ENCODE data around the gene MEGF10.
A peak's percentile ranks its signal among the peaks of the same experiment; 100 is the strongest.
"Not testable (repeated sequence)": the region's sequence is repeated elsewhere in the genome, so short reads cannot be mapped to it uniquely, and the experiment has no call there.

MEGF10 gene

DNA sequence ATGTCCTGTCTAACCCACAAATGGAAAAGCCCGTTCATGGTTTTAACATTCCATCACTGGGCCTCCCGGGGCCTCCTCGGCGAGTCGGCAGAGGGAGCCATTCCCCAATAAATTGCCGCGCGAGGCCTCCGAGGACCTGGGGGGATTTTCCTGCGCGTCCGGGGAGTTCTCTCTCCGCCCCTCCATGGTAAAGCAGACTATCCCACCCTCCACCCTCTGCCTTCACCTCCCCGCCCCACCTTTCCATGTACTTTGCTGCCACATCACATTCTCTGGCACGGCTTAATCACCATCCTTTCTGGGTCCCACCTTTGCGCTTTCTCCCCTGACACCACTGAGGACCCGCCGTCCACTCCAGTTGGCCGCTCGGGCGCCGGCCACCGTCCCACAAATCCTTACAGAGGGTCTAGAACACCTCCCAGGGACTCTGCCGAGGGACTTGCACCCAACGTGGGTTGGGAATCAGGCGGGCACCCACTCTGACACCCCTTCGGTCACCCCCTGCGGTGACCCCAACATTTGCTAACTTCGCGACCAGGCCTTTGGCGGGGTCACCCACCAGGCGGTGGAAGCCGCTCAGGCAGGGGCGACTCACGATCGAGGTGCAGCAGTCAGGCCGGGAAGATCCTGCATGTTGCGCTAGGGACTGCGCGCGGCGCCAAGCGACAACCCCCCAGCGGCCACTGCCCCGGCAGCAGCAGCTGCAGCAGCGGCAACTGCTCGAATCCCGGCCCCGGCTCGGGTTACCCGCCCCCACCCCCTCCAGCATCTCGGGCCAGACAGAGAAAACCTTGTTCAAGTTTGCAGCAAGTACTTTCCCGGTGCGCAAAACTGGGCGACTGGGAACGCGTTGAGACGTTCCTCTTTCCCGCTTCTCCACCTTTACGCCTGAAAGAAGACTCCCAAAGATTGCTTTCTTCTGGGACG lies at the start of gene MEGF10:
Gene MEGF10 (plus strand): TSS at position 778 of the 927 bp plus-strand sequence. CDS start 40,513 bp downstream, outside the sequence.
- peak within 1 kb of the TSS; percentile 42 for H3K4me3 ChIP-seq (replicated peaks; ENCODE audit: low read depth, low read length)
- TF ChIP-seq, protein P1, sequence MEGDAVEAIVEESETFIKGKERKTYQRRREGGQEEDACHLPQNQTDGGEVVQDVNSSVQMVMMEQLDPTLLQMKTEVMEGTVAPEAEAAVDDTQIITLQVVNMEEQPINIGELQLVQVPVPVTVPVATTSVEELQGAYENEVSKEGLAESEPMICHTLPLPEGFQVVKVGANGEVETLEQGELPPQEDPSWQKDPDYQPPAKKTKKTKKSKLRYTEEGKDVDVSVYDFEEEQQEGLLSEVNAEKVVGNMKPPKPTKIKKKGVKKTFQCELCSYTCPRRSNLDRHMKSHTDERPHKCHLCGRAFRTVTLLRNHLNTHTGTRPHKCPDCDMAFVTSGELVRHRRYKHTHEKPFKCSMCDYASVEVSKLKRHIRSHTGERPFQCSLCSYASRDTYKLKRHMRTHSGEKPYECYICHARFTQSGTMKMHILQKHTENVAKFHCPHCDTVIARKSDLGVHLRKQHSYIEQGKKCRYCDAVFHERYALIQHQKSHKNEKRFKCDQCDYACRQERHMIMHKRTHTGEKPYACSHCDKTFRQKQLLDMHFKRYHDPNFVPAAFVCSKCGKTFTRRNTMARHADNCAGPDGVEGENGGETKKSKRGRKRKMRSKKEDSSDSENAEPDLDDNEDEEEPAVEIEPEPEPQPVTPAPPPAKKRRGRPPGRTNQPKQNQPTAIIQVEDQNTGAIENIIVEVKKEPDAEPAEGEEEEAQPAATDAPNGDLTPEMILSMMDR (IDR thresholded peaks at IDR 0.05; ENCODE audit: low read length, missing control alignments): peak; percentile 70
- DNase-seq (ENCODE audit: low read depth): peak; percentile 42

DNA sequence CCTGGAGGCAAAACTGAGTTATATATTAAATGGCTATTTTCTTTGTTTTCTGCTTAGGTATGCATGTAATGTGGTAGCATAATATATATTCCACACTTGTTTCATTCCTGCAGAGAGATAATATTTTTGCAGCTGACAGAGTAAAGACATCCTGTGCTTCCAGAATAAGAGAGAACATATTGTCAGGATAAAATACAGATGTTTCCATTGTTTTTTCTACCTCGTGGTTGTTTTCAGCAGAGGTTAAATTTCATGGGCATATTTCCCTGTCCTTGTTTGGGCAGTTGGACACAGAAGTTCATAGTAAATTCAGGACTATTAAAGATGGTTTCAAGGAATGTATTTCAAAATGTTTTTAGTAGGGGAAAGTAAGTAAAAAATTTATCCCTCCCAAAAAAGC lies 47.6 kb upstream of the MEGF10 start:
- TF ChIP-seq, protein P1 (IDR thresholded peaks at IDR 0.05; ENCODE audit: low read length, missing control alignments): no peak
- no peak for DNase-seq (ENCODE audit: low read depth)

DNA sequence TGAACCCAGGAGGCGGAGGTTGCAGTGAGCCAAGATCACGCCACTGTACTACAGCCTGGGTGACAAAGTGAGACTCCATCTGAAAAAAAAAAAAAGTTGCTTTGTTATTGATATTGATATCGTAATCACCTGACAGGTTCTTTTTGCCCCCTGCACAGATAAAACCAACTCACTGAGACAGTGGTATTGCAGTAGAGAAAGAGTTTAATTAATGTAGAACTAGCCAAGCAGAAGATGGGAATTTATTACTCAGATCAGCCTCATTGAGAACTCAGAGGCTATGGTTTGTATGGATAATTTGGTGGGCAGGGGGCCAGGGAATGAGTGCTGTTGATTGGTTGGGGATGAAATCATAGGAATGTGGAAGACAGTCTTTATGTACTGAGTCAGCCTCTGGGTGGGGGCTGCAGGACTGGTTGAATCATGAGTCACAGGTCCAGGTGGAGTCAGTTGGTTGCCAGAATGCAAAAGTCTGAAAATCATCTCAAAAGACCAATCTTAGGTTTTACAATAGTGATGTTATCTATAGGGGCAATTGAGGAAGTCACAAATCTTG lies 35.8 kb upstream of the MEGF10 start:
- DNase-seq (ENCODE audit: low read depth): no peak
- TF ChIP-seq, protein P1 (IDR thresholded peaks at IDR 0.05; ENCODE audit: low read length, missing control alignments): no peak
- H3K4me3 ChIP-seq (replicated peaks; ENCODE audit: low read depth, low read length): no peak overlapping the region

More for the DNA sequence above, 47.6 kb upstream of the MEGF10 start:
- no peak overlapping the region for H3K4me3 ChIP-seq (replicated peaks; ENCODE audit: low read depth, low read length)

DNA sequence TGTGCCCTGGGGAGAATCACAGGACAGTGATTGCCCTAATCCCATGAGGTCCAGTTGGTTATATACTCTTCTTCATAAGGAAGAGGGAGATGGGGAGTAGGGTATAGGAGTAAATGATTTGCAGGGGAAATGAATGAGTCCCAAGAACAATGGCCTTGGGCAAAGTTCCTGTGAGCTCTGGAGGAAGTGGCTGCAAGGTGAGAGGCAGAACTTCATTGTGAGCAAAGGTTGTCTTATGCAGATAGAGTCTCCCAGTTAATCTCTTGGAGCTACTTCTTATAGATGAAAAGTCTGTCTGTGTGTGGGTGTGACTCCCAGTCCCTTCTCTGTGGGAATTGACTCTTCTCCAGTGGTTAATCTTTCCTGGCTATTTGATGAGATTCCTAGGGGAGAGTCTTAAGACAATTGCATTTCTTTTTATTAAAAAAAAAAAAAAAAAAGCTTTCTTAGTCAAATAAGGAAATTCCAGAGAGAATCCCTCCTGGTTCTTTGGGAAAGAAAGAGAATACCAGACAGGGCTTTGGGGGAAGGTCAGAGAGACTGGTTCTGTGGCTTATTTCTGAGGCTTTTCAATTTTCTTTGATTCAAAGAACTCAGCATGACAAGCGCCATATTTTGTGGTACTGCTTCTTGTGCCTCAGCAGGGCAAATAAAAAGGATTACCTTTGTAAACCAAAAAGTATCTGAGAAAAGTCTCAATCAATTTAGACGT lies 33.6 kb upstream of the MEGF10 start:
- TF ChIP-seq, protein P1 (IDR thresholded peaks at IDR 0.05; ENCODE audit: low read length, missing control alignments): no peak
- no peak overlapping the region for H3K4me3 ChIP-seq (replicated peaks; ENCODE audit: low read depth, low read length)
- DNase-seq (ENCODE audit: low read depth): no peak

DNA sequence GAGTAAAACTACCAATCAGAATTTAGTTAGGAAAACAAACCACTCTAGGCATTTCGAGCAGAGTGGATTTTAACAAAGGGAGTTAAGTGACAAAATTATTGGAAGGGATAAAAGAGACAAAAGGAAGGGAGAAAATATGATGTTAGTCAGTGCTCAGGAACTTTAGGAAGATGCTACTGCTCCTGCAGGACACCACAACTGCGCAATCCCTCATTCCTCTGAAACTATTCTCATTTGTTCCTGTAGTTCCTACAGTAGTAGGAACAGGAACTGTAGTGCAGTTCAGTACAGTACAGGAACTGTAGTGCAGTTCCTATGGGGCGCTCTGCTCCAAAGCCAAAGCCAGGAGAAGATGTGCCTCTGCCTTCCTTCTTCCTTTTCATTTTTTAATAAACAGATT lies 29.9 kb upstream of the MEGF10 start:
- TF ChIP-seq, protein P1 (IDR thresholded peaks at IDR 0.05; ENCODE audit: low read length, missing control alignments): no peak

DNA sequence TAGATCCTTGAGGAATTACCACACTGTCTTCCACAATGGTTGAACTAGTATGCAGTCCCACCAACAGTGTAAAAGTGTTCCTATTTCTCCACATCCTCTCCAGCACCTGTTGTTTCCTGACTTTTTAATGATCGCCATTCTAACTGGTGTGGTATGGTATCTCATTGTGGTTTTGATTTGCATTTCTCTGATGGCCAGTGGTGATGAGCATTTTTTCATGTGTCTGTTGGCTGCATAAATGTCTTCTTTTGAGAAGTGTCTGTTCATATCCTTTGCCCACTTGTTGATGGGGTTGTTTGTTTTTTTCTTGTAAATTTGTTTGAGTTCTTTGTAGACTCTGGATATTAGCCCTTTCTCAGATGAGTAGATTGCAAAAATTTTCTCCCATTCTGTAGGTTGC lies 25.1 kb upstream of the MEGF10 start:
- DNase-seq (ENCODE audit: low read depth); H3K4me3 ChIP-seq (replicated peaks; ENCODE audit: low read depth, low read length): not testable (repeated sequence)

More for the DNA sequence above, 29.9 kb upstream of the MEGF10 start:
- H3K4me3 ChIP-seq (replicated peaks; ENCODE audit: low read depth, low read length): no peak overlapping the region
- DNase-seq (ENCODE audit: low read depth): no peak

DNA sequence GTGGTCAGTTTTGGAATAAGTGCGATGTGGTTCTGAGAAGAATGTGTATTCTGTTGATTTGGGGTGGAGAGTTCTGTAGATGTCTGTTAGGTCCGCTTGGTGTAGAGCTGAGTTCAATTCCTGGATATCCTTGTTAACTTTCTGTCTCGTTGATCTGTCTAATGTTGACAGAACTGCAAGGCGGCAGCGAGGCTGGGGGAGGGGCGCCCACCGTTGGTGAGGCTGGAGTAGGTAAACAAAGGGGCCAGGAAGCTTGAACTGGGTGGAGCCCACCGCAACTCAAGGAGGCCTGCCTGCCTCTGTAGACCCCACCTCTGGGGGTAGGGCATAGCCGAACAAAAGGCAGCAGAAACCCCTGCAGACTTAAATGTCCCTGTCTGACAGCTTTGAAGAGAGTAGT lies 22.3 kb upstream of the MEGF10 start:
- DNase-seq (ENCODE audit: low read depth); H3K4me3 ChIP-seq (replicated peaks; ENCODE audit: low read depth, low read length): not testable (repeated sequence)

DNA sequence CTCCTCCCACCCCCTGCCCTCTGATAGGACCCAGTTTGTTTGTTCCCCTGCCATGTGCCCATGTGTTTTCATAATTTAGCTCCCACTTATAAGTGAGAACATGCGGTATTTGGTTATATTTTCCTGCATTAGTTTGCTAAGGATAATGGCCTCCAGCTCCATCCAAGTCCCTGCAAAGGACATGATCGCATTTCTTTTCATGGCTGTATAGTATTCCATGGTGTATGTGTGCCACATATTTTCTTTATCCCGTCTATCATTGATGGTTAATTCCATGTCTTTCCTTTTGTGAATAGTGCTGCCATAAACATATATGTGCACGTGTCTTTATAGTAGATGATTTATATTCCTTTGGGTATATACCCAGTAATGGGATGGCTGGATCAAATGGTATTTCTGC lies 19.9 kb upstream of the MEGF10 start:
- not testable (repeated sequence) for H3K4me3 ChIP-seq (replicated peaks; ENCODE audit: low read depth, low read length); DNase-seq (ENCODE audit: low read depth)
